GM12801 (cell line): ENCODE measurements around the gene ATP8B1.

Experiments
- CTCF ChIP-seq: IDR thresholded peaks from one replicate; pipeline ENCODE4 v1.5.1; 2011; ENCODE audit warnings: control low read depth; ENCODE audit not compliant: insufficient read length; ENCODE audit errors: extremely low read depth

Gene ATP8B1

DNA sequence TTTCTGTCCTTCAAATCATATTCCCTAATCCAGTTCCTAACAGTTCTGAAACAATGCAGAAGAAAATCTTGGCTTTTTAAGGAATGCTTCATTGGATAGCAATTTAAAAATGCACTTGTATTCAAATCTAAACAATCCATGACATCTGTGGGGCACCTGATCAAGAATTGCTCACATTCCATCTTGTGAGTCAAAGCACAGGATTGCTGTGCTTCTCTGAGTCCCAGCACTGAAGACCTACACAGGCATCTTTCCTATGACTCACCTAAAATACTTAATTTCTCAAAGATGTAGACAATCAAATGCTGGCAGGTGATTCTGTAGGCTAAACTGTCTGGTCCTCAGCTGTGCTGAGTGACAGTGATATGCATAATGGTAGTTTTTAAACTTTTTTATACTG is 10.1 kb upstream of the ATP8B1 start:
- TF ChIP-seq CTCF = no peak

- no peak for TF ChIP-seq CTCF
These were observed 9.0 kb upstream of the ATP8B1 start for GRCh38 chr18:57812126-57812477.

DNA sequence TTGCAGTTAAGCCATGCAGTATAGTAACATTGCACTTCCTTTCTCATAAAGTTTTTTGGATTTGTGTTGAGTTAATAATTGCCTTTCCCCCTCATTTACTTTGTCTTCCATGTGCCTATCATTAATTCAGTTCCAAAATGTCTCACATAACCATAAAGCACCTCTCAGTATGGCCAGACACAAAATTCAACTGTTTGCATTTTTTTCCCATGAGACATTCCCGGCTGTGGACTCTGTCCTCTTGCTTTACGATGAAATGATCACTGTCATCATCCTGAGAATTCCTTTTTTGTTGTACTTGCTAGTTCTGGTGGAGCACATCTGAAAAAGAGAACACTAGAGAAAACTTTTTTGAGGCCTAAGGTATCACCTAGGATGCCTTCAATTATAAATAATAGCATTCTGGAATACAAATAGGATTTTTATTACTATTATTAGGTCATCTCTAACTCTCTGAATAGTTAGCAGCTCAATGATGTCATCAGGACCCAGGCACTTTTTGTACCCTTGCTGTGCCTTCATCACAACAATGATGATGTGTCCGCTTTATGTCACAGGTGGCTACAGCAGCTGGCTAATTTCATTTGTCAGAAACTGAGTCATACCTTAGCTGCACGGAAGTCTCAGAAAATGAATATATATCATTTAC is 8.5 kb upstream of the ATP8B1 start:
- TF ChIP-seq CTCF = no peak

- TF ChIP-seq CTCF = no peak
These were observed 6.1 kb upstream of the ATP8B1 start for GRCh38 chr18:57809190-57809589.

DNA sequence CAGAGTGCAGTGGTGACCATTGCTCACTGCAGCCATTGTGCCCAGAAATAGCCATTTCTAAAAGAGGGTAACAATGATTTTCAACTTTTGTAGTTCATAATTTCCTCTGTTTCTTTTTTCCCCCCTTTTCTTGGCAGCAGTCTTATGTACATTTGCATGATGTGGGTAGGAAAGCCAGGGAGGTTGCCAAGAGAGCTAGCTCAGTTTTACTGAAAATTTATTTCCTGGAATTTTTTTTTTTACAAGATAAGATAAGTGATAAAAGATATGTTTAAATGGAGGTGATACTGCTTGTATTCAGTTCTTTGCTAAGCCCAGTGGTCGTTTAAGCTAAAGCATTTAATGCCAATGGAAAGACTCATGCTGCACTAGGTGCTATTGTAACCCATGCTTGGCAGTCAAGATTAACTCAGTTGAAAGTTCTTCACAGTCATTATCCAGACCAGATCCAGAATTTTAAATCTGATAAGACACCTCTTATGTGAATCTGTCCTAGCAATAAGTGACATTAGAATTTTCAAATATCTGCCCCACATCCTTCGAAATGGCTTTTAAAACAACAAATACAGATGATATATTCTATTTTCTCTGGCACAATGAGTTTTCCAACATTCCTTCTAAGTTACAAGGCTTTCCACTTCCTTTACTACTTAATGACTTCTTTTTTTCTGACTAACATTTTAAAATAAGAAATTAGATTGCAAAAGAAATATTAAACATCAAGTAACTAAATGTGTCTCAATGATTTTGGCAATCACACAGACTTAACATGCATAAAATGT is 4.4 kb upstream of the ATP8B1 start:
- no peak for TF ChIP-seq CTCF

GRCh38 chr18:57806978-57807285 is 3.8 kb upstream of the ATP8B1 start:
- no peak for TF ChIP-seq CTCF

DNA sequence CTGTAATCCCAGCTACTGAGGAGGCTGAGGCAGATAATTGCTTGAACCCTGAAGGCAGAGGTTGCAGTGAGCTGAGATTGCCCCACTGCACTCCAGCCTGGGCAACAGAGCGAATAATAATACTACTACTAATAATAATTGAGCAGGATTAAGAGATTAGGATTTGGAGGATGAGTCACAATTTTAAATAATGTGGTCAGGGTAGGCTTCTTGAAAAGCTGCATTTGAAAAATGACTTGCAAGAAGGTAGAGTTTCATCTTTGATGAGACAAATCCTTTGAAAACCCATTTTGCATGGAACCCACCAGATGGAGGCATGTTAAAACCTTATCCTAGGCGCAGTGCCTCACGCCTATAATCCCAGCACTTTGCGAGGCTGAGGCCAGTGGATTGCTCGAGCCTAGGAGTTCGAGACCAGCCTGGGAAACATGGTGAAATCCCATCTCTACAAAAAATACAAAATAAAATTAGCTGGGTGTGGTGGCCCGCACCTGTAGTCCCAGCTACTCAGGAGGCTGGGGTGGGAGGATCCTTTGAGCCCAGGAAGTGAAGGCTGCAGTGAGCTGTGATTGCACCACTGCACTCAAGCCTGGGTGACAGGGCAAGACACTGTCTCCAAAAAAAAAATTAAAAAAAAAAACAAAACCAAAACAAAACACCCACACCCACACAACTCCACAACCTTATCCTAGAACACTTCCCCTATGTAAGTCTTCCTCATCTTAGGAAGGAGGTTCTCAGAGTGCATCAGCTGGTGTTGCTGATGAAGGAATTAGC is 3.3 kb upstream of the ATP8B1 start:
- TF ChIP-seq CTCF = no peak
